Measurements from ENCODE around the gene PARD3B.
A peak's percentile ranks its signal among the peaks of the same experiment; 100 is the strongest.

Gene PARD3B

GRCh38 chr2:204772546-204772945 is 227.3 kb downstream of the PARD3B start:
- DNase-seq, result no peak

- no peak for DNase-seq
Measured at GRCh38 chr2:204775766-204776165, 230.5 kb downstream of the PARD3B start.

GRCh38 chr2:204776781-204777559 is 231.7 kb downstream of the PARD3B start:
- no peak for DNase-seq

- no peak for DNase-seq
Measured at GRCh38 chr2:204779771-204780170, 234.5 kb downstream of the PARD3B start.

GRCh38 chr2:204781941-204782340 is 236.7 kb downstream of the PARD3B start:
- DNase-seq, result no peak

- DNase-seq, result no peak
Measured at GRCh38 chr2:204790076-204790475, 244.8 kb downstream of the PARD3B start.

GRCh38 chr2:204791230-204791629 is 246.0 kb downstream of the PARD3B start:
- no peak for DNase-seq

- no peak for DNase-seq
Measured at GRCh38 chr2:204794624-204795023, 249.3 kb downstream of the PARD3B start.

GRCh38 chr2:204795156-204795555 is 249.9 kb downstream of the PARD3B start:
- no peak for DNase-seq

- DNase-seq, result no peak
Measured at GRCh38 chr2:204796581-204796980, 251.3 kb downstream of the PARD3B start.

- no peak for DNase-seq
Measured at GRCh38 chr2:204799791-204800190, 254.5 kb downstream of the PARD3B start.

GRCh38 chr2:204808494-204808893 is 263.2 kb downstream of the PARD3B start:
- DNase-seq, result no peak

GRCh38 chr2:204824751-204825453 is 279.6 kb downstream of the PARD3B start:
- DNase-seq, result no peak

GRCh38 chr2:204825681-204826080 is 280.4 kb downstream of the PARD3B start:
- DNase-seq, result no peak

GRCh38 chr2:204827701-204828590 is 282.7 kb downstream of the PARD3B start:
- no peak for DNase-seq

GRCh38 chr2:204834716-204835384 is 289.6 kb downstream of the PARD3B start:
- DNase-seq, result no peak

- no peak for DNase-seq
Measured at GRCh38 chr2:204835786-204836185, 290.5 kb downstream of the PARD3B start.

- DNase-seq, result no peak
Measured at GRCh38 chr2:204840504-204840903, 295.2 kb downstream of the PARD3B start.

- no peak for DNase-seq
Measured at GRCh38 chr2:204842068-204842467, 296.8 kb downstream of the PARD3B start.

GRCh38 chr2:204842661-204843485 is 297.6 kb downstream of the PARD3B start:
- DNase-seq, result peak; percentile 7 to 8

GRCh38 chr2:204846471-204846870 is 301.2 kb downstream of the PARD3B start:
- no peak for DNase-seq

- no peak for DNase-seq
Measured at GRCh38 chr2:204849892-204850291, 304.6 kb downstream of the PARD3B start.

Data from activated CD4-positive, alpha-beta T cell treated with anti-CD3 and anti-CD28 coated beads, Interleukin-2, amount 50 U/mL, for 4 hours (primary cell).